IPS DF 6.9 (cell line): ENCODE measurements around the gene DUSP16.

Source experiments
- DNase-seq: peaks from one replicate; pipeline ENCODE4 v3.0.0-alpha.2; 2013; ENCODE audit warnings: low read depth, low spot score
- H3K27ac ChIP-seq: one replicate; pipeline ENCODE4 v1.5.1; 2013; ENCODE audit warnings: low read length, control low read depth
- H3K27me3 ChIP-seq: 2 replicates; pipeline ENCODE4 v1.6.1; 2013; ENCODE audit warnings: mild to moderate bottlenecking, low read length; ENCODE audit not compliant: control insufficient read depth, insufficient read depth
- H3K36me3 ChIP-seq: 2 replicates; pipeline ENCODE4 v1.6.1; 2013; ENCODE audit warnings: low read length; ENCODE audit not compliant: control insufficient read depth, insufficient read depth
- H3K4me1 ChIP-seq: 2 replicates; pipeline ENCODE4 v1.6.1; 2013; ENCODE audit warnings: low read length; ENCODE audit not compliant: control insufficient read depth, insufficient read depth
- H3K4me3 ChIP-seq: 2 replicates; pipeline ENCODE4 v1.5.1; 2013; ENCODE audit warnings: mild to moderate bottlenecking, low read length
- H3K9me3 ChIP-seq: 2 replicates; pipeline ENCODE4 v1.6.1; 2013; ENCODE audit warnings: low read length, inconsistent platforms; ENCODE audit not compliant: control insufficient read depth, insufficient read depth
- WGBS: extraction: QIAGEN DNeasy Blood & Tissue Kit; methylation state at CpG from one replicate; pipeline ENCODE4 v1.1.7; 2013; ENCODE audit warnings: mixed read lengths, missing lambda C conversion rate; ENCODE audit not compliant: insufficient read length, insufficient coverage; 5-methylcytosine and 5-hydroxymethylcytosine counted together

The DUSP16 gene

DNA sequence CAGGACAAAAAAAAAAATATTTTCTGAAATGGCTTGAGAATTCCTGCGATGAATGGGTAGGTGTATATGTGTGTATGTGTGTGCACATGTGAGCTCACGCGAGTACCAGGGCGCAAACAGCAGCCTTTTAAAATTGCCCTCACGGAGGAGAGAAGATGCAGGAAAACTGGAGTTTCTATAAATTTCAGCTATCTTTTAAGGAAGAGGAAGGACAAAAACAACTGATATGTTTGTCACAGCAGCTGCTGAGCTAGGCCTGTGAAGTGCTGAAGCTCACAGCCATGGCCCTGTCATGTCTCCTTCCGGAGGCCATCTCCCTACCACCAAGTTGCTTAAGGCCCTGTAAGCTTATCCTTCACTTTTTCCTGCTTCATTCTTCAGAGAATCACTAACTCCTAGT, 40.8 kb downstream of the DUSP16 start:
- WGBS, result no CpG with 5 or more reads among the region's 6 CpGs
- Histone ChIP-seq H3K9me3 (no peaks in the 10 kb centered on the region), H3K4me1 (peaks cover 2% of the 10 kb centered on the region; the same call in 1 of the 2 replicates), H3K27ac (no peak overlapping the region), H3K36me3 (peaks cover 2% of the 10 kb centered on the region), H3K27me3 (no peaks in the 10 kb centered on the region), H3K4me3 (no peak overlapping the region)
- no peak for DNase-seq

DNA sequence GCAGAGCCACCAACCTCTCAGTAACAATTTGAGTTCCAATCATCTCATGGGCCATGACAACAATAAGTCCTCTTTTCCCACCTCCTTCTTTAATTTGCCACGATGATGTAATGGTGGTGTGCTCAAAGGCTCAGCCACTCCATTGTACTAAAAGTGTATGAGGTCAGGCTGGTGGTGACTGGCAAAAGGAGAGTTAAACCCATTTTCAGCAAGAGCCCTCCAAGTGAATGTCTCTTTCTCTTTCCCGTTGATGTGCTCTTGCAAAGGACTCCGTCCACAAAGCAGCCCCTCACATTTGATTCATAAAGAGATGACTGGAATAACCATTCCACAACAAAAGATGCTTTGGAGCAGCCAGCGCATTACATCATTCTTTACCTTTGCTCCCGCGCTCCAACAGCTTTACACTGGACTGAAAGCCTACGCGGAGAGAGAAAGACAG, 41.6 kb downstream of the DUSP16 start:
- no peaks in the 10 kb centered on the region for H3K27me3 ChIP-seq
- no CpG with 5 or more reads among the region's 8 CpGs for WGBS
- no peak overlapping the region for H3K4me3 ChIP-seq
- 0 out of 2 replicates have a peak, but pooled peaks cover 2% of the 10 kb centered on the region for H3K4me1 ChIP-seq
- no peaks in the 10 kb centered on the region for H3K9me3 ChIP-seq
- H3K27ac ChIP-seq, result no peak overlapping the region
- peaks cover 2% of the 10 kb centered on the region for H3K36me3 ChIP-seq
- DNase-seq, result no peak

DNA sequence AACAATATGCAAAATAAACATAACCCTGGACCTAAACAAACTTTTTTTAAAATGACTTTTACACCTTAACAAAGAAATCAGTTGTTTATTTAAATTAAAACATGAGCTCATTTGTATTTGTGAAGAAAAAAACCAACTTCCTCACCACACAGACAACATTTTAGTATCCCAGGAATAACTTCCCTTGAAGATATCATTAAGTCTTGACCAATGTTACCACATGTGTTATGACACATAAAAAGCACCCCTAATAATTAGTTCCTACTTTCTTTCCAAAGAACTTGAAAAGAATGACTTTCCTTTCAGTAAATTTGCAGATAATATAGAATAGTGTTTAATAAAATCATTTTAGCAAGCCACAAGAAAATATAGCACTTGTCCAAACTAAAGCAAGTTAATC, 42.4 kb downstream of the DUSP16 start:
- no peak overlapping the region for H3K4me3 ChIP-seq
- H3K9me3 ChIP-seq, result no peaks in the 10 kb centered on the region
- no peaks in the 10 kb centered on the region for H3K27me3 ChIP-seq
- H3K36me3 ChIP-seq, result peaks cover 2% of the 10 kb centered on the region
- 0 out of 2 replicates have a peak, but pooled peaks cover 2% of the 10 kb centered on the region for H3K4me1 ChIP-seq
- DNase-seq, result no peak
- H3K27ac ChIP-seq, result no peak overlapping the region

DNA sequence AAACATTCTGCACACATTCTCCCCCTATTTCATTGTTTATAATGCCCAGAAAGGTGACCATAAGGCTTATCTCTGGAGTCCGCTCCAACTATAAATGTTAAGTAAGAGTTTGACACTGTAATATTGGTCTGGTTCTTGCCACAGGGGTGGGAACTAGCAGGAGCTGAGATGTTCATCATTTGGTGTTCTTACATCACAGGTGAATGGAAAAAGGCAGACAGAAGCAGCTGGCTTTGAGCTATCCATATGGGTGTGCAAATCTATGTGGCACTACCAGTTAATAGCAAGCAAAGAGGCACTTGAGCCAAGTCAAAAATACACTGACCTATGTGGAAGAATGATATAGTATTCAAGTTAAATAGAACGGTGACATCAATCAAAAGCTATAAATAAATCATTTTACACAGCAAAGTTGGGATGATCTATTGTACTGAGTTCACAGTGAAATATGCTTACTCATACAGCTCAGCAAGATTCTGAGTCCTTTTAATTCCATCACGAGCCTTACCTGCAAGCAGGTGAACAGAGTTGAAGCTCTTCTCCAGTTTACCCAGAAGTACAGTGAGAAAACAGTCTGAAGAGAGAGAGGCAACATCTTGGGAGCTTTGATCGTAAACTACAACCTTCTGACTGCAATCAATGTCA, 43.2 kb downstream of the DUSP16 start:
- Histone ChIP-seq H3K4me3 (no peak overlapping the region), H3K36me3 (peaks cover 2% of the 10 kb centered on the region), H3K4me1 (0 out of 2 replicates have a peak, but pooled peaks cover 2% of the 10 kb centered on the region), H3K27me3 (no peaks in the 10 kb centered on the region), H3K9me3 (no peaks in the 10 kb centered on the region), H3K27ac (no peak overlapping the region)
- WGBS, result no CpG with 5 or more reads among the region's 4 CpGs
- DNase-seq, result no peak

DNA sequence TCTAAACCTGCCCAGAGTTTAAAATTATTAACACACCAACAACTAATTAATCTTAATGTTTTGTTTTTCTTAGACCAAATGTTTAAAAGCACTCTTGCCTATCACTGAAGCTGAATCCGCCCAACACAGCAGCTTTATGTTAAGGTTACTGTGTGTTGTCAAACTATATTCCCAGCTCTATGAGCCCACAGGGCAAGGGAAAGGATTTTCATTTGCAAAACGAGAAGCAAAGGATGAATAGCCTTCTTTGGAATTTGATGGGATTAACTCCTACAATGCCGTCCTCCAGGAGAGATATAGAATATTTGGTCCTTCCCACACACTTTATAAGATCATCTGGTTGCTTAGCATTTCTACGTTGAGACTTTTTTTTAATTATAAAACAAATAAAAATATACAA, 43.7 kb downstream of the DUSP16 start:
- Histone ChIP-seq H3K9me3 (no peaks in the 10 kb centered on the region), H3K4me1 (0 out of 2 replicates have a peak, but pooled peaks cover 2% of the 10 kb centered on the region), H3K36me3 (peaks cover 2% of the 10 kb centered on the region), H3K27ac (no peak overlapping the region), H3K27me3 (no peaks in the 10 kb centered on the region), H3K4me3 (no peak overlapping the region)
- WGBS, result no CpG with 5 or more reads among the region's 4 CpGs
- DNase-seq, result no peak

DNA sequence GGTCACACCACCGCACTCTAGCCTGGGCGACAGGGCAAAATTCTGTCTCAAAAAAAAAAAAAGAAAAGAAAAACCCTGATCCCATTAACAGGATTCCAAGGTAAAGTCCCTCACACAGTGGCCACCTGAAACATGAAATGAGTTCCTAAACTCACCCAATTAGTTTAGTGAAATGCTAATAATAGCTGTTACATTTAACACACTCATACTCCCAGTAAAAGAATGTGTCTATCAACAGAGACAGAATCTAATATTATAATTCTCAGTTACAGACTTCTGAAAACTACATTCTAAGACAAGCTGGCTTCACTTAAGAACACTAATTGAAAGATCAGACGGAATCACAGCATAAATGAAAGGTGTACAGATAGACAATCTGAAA, 44.2 kb downstream of the DUSP16 start:
- no peak for DNase-seq
- no peaks in the 10 kb centered on the region for H3K9me3 ChIP-seq
- peaks cover 2% of the 10 kb centered on the region for H3K36me3 ChIP-seq
- no peak overlapping the region for H3K4me3 ChIP-seq
- H3K27ac ChIP-seq, result no peak overlapping the region
- 0 out of 2 replicates have a peak, but pooled peaks cover 2% of the 10 kb centered on the region for H3K4me1 ChIP-seq
- no CpG with 5 or more reads among the region's 3 CpGs for WGBS
- no peaks in the 10 kb centered on the region for H3K27me3 ChIP-seq

DNA sequence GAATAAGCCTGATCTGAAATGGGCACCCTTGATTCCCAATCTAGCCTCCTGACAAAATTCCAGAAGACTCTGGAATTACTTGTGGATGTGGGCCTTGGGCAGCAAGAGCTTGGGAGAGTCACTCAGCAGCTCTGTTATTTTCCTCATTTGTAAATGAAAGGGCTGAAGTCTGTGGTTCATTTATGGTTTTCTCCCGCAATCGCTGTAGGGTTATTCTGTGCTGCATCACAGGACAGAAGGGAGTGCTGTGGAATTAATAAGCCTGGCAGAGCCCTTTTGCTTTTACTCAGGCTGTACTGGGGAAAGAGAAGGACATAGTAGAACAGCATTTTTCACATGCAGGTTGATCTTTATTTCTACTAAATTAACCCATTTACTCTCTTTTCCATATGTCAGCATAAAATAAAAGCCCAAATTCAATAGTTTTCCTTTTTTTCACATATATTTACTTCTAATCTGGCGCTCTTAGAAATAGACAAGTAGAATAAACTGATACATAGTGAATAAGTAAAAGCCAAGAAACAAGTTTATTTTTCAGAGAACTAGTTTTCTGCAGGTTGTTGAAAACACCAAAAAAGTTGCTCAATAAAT, 49.2 kb downstream of the DUSP16 start:
- Histone ChIP-seq H3K27me3 (no peaks in the 10 kb centered on the region), H3K9me3 (no peaks in the 10 kb centered on the region), H3K4me1 (no peaks in the 10 kb centered on the region), H3K4me3 (no peak overlapping the region), H3K27ac (no peak overlapping the region), H3K36me3 (no peaks in the 10 kb centered on the region; the same call in 1 of the 2 replicates)
- 100% methylated on average over 1 of the region's 3 CpGs for WGBS
- DNase-seq, result no peak

DNA sequence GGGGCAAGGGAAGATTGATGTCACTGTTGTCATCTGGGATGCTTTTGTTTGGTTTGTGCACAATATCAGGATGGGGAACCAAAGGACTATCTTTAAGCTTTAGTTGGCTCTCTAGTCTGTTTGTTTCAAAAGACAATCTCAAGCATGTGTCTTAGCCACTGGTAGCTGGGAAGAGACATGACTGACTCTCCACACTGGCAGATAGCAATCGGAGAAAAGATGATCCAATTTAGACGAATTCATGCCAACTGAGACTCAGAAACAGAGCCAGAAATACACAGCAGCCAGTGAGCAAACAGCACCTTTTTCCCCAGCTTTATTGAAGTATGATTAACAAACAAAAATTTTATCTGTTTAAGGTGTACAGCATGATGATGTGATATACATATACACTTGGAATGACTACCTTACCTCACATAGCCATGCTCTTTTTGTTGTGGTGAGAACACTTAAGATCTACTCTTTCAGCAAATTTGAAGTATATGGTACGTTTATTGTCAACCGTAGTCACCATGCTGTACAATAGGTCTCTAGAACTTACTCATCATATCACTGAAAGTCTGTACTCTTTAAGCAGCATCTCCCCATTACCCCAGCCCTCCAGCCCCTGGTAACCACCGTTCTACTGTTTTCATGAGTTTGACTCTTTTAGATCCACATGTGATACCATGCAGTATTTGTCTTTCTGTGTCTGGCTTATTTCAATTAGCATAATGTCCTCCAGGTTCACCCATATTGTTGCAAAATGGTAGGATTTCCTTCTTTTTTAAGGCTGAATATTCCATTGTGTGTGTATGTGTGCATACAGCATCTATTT, 50.6 kb downstream of the DUSP16 start:
- Histone ChIP-seq H3K4me1 (no peaks in the 10 kb centered on the region), H3K36me3 (no peaks in the 10 kb centered on the region), H3K4me3 (no peak overlapping the region), H3K27ac (no peak overlapping the region), H3K27me3 (no peaks in the 10 kb centered on the region), H3K9me3 (no peaks in the 10 kb centered on the region)
- no peak for DNase-seq
- no CpG with 5 or more reads among the region's 5 CpGs for WGBS

DNA sequence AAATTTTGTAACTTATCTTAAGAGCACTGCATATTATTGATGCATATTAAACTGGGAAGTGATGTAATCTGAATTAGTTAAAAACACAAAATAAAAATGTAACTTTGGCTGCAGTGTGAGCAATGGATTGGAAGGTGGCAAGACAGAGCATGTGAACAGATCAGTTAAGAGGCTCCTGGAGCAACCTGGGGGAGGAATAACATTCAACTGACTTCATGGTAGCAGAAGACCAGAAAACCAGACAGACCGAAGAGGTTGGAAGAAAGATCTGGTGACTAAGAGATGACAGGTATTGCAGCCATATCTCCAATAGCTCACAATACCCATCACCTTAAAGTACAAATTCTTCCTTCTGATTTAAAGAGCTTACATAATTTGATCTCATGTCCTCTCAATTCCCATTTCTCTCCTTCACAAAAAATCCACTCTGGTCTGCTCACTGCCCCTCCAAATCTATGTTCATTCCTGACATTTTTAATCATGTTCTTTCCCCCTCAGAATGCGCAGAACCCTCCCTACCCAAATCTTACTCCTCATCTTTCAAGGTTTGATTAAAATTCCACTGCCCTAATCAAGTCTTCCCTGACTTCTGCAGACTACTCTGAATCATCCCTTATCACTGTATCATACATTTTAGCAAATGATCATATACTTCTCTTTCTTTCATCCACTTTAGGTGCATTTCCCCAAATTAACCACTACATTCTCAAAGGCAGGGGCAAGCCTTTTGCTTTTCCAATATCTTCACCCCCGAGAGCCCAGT, 51.5 kb downstream of the DUSP16 start:
- DNase-seq, result no peak
- 100% methylated on average over 1 of the region's 3 CpGs for WGBS
- Histone ChIP-seq H3K9me3 (no peaks in the 10 kb centered on the region), H3K27me3 (no peaks in the 10 kb centered on the region), H3K4me3 (no peak overlapping the region), H3K36me3 (no peaks in the 10 kb centered on the region), H3K4me1 (0 out of 2 replicates have a peak, but pooled peaks cover 2% of the 10 kb centered on the region), H3K27ac (no peak overlapping the region)

DNA sequence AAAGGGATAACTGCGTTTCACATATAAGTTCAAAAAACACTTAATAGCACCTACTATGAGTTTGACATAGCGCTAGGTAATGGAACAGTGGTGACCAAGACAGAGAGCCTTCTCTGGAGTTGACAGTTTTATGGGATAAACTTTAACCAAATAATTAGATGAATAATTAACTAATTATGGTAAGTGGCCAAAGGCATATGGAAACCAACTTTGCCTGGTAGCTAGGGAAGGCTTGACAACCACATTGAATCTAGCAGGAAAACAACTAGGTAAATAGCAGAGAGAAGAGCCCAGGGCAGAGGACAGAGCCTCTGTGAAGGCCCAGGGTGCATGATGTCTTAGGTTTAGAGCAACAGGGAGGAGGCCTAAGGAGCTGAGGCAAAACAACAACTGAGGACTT, 52.1 kb downstream of the DUSP16 start:
- Histone ChIP-seq H3K4me3 (no peak overlapping the region), H3K4me1 (peaks cover 2% of the 10 kb centered on the region; the same call in 1 of the 2 replicates), H3K27ac (no peak overlapping the region), H3K36me3 (no peaks in the 10 kb centered on the region), H3K9me3 (no peaks in the 10 kb centered on the region), H3K27me3 (no peaks in the 10 kb centered on the region)
- no CpG with 5 or more reads among the region's 2 CpGs for WGBS
- no peak for DNase-seq
